ENCODE results near the gene TWF1.

Gene TWF1

GRCh38 chr12:43758728-43759563 lies 47.2 kb downstream of the TWF1 start, which contains the start of the genes IRAK4 and PUS7L (continued):
- peak; percentile 85 for TF ChIP-seq SP2 (tag by site-specific recombination; IDR thresholded peaks at IDR 0.05)
- TF ChIP-seq ZNF112 (tag by site-specific recombination; IDR thresholded peaks at IDR 0.05), result no peak
- no peak for TF ChIP-seq ZNF366 (tag by site-specific recombination; conservative IDR thresholded peaks at IDR 0.05)
- TF ChIP-seq ZNF140 (tag by site-specific recombination; IDR thresholded peaks at IDR 0.05), result no peak; the same call in 1 of the 2 replicates
- TF ChIP-seq ZNF174 (tag by site-specific recombination; IDR thresholded peaks at IDR 0.05), result no peak
- peak; percentile 96 for TF ChIP-seq ZBTB8A (tag by site-specific recombination; IDR thresholded peaks at IDR 0.05)
- no peak for TF ChIP-seq ZNF221 (tag by site-specific recombination; IDR thresholded peaks at IDR 0.05; ENCODE audit: borderline replicate concordance)
- peak; percentile 55 for TF ChIP-seq ZBTB26 (tag by site-specific recombination; optimal IDR thresholded peaks at IDR 0.05)
- TF ChIP-seq SP7 (tag by site-specific recombination; IDR thresholded peaks at IDR 0.05), result peak; percentile 24; the same call in 1 of the 2 replicates
- no peak for TF ChIP-seq ZNF239 (tag by site-specific recombination; IDR thresholded peaks at IDR 0.05)
- peak; percentile 88 for TF ChIP-seq ZFHX2 (tag by site-specific recombination; conservative IDR thresholded peaks at IDR 0.05)
- TF ChIP-seq ZNF529 (tag by site-specific recombination; IDR thresholded peaks at IDR 0.05; ENCODE audit: insufficient replicate concordance), result no peak
- TF ChIP-seq FEZF1 (tag by site-specific recombination; IDR thresholded peaks at IDR 0.05), result no peak
- TF ChIP-seq ZNF426 (tag by site-specific recombination; IDR thresholded peaks at IDR 0.05), result no peak
- TF ChIP-seq ZNF677 (tag by site-specific recombination; IDR thresholded peaks at IDR 0.05), result no peak
- TF ChIP-seq KLF9 (tag by site-specific recombination; IDR thresholded peaks at IDR 0.05; ENCODE audit: low read depth), result peak; percentile 55; the same call in 1 of the 2 replicates
- no peak for TF ChIP-seq ZNF146 (tag by site-specific recombination; IDR thresholded peaks at IDR 0.05)
- peak; percentile 62; the same call in 1 of the 2 replicates for TF ChIP-seq PRDM10 (tag by site-specific recombination; IDR thresholded peaks at IDR 0.05)
- peak; percentile 92; the same call in 1 of the 2 replicates for TF ChIP-seq ZFP69B (tag by site-specific recombination; IDR thresholded peaks at IDR 0.05)
- no peak for TF ChIP-seq ZSCAN5A (tag by site-specific recombination; IDR thresholded peaks at IDR 0.05)
- TF ChIP-seq EGR2 (tag by site-specific recombination; IDR thresholded peaks at IDR 0.05; ENCODE audit: low read depth), result peak; percentile 83
- TF ChIP-seq ZNF266 (tag by site-specific recombination; IDR thresholded peaks at IDR 0.05; ENCODE audit: low read depth), result no peak
- peak; percentile 85 for TF ChIP-seq ZNF629 (tag by site-specific recombination; IDR thresholded peaks at IDR 0.05)
- 0 out of 2 replicates have a peak, but pooled peaks have one; percentile 37 for TF ChIP-seq KLF8 (tag by site-specific recombination; IDR thresholded peaks at IDR 0.05)
- no peak for TF ChIP-seq INSM2 (tag by site-specific recombination; IDR thresholded peaks at IDR 0.05)
- peak; percentile 97 for TF ChIP-seq ZNF692 (tag by site-specific recombination; IDR thresholded peaks at IDR 0.05)
